ENCODE results near the gene SKAP1. TPM values are rescaled to one million over a fixed set of nuclear protein-coding genes. Genes with fewer than 3 reads are reported as not detected.
"Not testable (repeated sequence)": the region's sequence is repeated elsewhere in the genome, so short reads cannot be mapped to it uniquely, and the experiment has no call there.

SKAP1 gene
- total and polyA plus RNA-seq, 2 of the 13 experiments (the other 11 are each of a cell fraction or from before 2014, with no cell fraction given), result 0.21 TPM; not detected in 1

DNA sequence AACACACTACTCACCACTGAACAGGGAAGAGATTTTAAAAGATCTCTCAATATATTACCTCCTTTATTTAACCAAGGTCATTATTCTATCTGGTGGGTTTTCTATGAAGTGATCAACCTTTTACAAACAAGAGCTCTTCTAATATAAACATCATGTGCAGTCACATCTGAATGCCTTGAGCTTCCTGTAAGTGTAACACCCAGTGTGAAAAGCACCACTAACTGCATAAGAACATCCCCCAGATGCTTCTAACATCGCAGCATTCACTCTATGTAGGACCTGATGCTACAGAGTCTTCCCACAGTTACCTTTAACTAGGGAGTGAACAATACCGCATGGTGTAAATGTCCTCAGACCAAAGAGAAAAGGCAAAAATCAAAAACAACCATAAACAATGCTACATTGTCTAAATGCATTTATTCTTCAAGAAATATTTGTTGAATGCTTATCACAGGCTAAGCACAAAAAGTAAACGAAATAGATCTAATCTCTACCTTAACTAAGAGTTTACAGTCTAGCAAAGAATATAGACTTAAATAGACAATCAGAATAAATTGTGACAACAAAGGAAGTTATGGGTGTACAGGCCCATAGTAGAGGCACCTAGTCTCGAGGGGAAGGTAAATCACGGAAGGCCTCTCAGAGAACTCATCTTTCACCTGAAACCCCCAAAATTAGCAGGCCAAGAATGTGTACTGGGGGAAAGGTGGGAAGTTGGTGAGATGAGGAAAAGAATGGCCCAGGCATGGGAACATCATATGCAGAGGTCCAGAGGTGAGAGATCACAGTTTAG is 16.2 kb downstream of the SKAP1 start (continued):
- no peak for TF ChIP-seq ZBTB39 (CRISPR knock-in tag; IDR thresholded peaks at IDR 0.05)
- no peak for TF ChIP-seq ZNF883 (CRISPR knock-in tag; IDR thresholded peaks at IDR 0.05; ENCODE audit: not compliant biosample characterization)
- no peak for TF ChIP-seq ZNF446 (CRISPR knock-in tag; IDR thresholded peaks at IDR 0.05)
- no peak for TF ChIP-seq KAT2B (IDR thresholded peaks at IDR 0.05; ENCODE audit: borderline replicate concordance, low read depth, low read length)
- TF ChIP-seq, protein P1, sequence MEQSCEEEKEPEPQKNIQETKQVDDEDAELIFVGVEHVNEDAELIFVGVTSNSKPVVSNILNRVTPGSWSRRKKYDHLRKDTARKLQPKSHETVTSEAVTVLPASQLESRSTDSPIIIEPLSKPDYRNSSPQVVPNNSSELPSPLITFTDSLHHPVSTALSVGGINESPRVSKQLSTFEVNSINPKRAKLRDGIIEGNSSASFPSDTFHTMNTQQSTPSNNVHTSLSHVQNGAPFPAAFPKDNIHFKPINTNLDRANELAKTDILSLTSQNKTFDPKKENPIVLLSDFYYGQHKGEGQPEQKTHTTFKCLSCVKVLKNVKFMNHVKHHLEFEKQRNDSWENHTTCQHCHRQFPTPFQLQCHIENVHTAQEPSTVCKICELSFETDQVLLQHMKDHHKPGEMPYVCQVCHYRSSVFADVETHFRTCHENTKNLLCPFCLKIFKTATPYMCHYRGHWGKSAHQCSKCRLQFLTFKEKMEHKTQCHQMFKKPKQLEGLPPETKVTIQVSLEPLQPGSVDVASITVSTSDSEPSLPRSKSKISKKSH (CRISPR knock-in tag; IDR thresholded peaks at IDR 0.05; ENCODE audit: borderline replicate concordance), result no peak
- no peak for TF ChIP-seq CBX1 (IDR thresholded peaks at IDR 0.05; ENCODE audit: low read depth)
- no peak for TF ChIP-seq CENPX (CRISPR knock-in tag; IDR thresholded peaks at IDR 0.05)

GRCh38 chr17:48412841-48413240 is 17.2 kb downstream of the SKAP1 start:
- Histone ChIP-seq H3K9me3 (ENCODE audit: low read length) (no peaks in the 10 kb centered on the region), H3K4me1 (ENCODE audit: insufficient read depth, low read length) (no peaks in the 10 kb centered on the region), H3K9ac (ENCODE audit: insufficient read depth, low read depth, low read length) (no peak overlapping the region), H3K36me3 (replicated peaks in 1 of 2; ENCODE audit: control insufficient read depth in 1 of 2, insufficient read depth in 2 of 2, low read length in 2 of 2) (no peaks in the 10 kb centered on the region), H3K4me2 (ENCODE audit: low read depth, low read length) (no peak overlapping the region), H3K27ac (ENCODE audit: extremely low read length, insufficient read depth, low read length) (no peak overlapping the region), H3K4me3 (replicated peaks in 1 of 3; ENCODE audit: insufficient read depth in 1 of 3, low read depth in 2 of 3, low read length in 3 of 3) (no peak overlapping the region), H3K79me2 (ENCODE audit: insufficient read depth, low read length) (no peaks in the 10 kb centered on the region), H4K20me1 (ENCODE audit: insufficient read depth, low read length) (no peaks in the 10 kb centered on the region), H3K27me3 (ENCODE audit: control insufficient read depth in 1 of 2, insufficient read depth in 2 of 2, low read length in 2 of 2) (peaks cover 1 to 20% of the 10 kb centered on the region in 2 experiments; a peak in 3 of 5 replicates), H2AFZ (ENCODE audit: low read length) (no peak overlapping the region)
- CTCF ChIA-PET (ENCODE audit: low intra/inter-chr PET ratio, low total read pairs), result no interaction called here
- 0% methylated on average over 1 of the region's 1 CpG for whole genome bisulfite sequencing (ENCODE audit: low lambda C conversion rate)
- intact Hi-C loops (cut with micrococcal nuclease; ENCODE audit: unreplicated experiment), result no loop called here
- DNase-seq (ENCODE audit: low spot score), result no peak
- no peak for FAIRE-seq
- no peak for ATAC-seq
- POLR2A ChIA-PET, result no interaction called here
- no TSS peak for BruUV-seq (replicated peaks)
- TF ChIP-seq ZNF451 (CRISPR knock-in tag; IDR thresholded peaks at IDR 0.05), result no peak
- TF ChIP-seq, protein P2, sequence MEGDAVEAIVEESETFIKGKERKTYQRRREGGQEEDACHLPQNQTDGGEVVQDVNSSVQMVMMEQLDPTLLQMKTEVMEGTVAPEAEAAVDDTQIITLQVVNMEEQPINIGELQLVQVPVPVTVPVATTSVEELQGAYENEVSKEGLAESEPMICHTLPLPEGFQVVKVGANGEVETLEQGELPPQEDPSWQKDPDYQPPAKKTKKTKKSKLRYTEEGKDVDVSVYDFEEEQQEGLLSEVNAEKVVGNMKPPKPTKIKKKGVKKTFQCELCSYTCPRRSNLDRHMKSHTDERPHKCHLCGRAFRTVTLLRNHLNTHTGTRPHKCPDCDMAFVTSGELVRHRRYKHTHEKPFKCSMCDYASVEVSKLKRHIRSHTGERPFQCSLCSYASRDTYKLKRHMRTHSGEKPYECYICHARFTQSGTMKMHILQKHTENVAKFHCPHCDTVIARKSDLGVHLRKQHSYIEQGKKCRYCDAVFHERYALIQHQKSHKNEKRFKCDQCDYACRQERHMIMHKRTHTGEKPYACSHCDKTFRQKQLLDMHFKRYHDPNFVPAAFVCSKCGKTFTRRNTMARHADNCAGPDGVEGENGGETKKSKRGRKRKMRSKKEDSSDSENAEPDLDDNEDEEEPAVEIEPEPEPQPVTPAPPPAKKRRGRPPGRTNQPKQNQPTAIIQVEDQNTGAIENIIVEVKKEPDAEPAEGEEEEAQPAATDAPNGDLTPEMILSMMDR (CRISPR knock-in tag; IDR thresholded peaks at IDR 0.05), result no peak
- in situ Hi-C loops (cut with HindIII; ENCODE audit: extremely low pct_ligation_motif_present, low pct_unique_long_range_greater_than_20kb), result no loop called here

DNA sequence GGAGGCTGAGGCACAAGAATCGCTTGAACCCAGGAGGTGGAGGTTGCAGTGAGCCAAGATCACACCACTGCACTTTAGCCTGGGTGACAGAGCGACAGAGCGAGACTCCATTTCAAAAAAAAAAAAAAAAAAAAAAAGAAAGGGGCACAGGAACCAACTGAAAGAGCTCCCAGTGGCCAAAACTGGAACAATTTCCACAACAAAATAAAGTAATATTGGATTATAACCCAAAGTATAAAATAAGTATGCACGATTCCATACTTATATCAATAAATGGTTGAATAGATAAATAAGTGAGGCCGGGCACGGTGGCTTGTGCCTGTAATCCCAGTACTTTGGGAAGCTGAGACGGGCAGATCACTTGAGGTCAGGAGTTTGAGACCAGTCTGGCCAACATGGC is 19.2 kb downstream of the SKAP1 start:
- CTCF ChIA-PET (ENCODE audit: low intra/inter-chr PET ratio, low total read pairs); POLR2A ChIA-PET; ATAC-seq; H3K4me1 ChIP-seq (ENCODE audit: insufficient read depth, low read length); H3K9me3 ChIP-seq (ENCODE audit: low read length); H4K20me1 ChIP-seq (ENCODE audit: insufficient read depth, low read length); H3K4me3 ChIP-seq (replicated peaks in 1 of 3; ENCODE audit: insufficient read depth in 1 of 3, low read depth in 2 of 3, low read length in 3 of 3); DNase-seq (ENCODE audit: low spot score); H3K79me2 ChIP-seq (ENCODE audit: insufficient read depth, low read length); H2AFZ ChIP-seq (ENCODE audit: low read length); H3K9ac ChIP-seq (ENCODE audit: insufficient read depth, low read depth, low read length); BruUV-seq (replicated peaks); H3K27ac ChIP-seq (ENCODE audit: extremely low read length, insufficient read depth, low read length); in situ Hi-C loops (cut with HindIII; ENCODE audit: extremely low pct_ligation_motif_present, low pct_unique_long_range_greater_than_20kb); H3K36me3 ChIP-seq (replicated peaks in 1 of 2; ENCODE audit: control insufficient read depth in 1 of 2, insufficient read depth in 2 of 2, low read length in 2 of 2); FAIRE-seq; H3K4me2 ChIP-seq (ENCODE audit: low read depth, low read length); intact Hi-C loops (cut with micrococcal nuclease; ENCODE audit: unreplicated experiment): not testable (repeated sequence)
- H3K27me3 ChIP-seq (ENCODE audit: control insufficient read depth in 1 of 2, insufficient read depth in 2 of 2, low read length in 2 of 2), result peaks cover 1 to 26% of the 10 kb centered on the region in 2 experiments; a peak in 3 of 5 replicates
- 38% methylated on average over 7 of the region's 7 CpGs for WGBS (ENCODE audit: low lambda C conversion rate)

Data from HepG2 (cell line).